Lower leg skin (tissue), 4 donors: Measurements from ENCODE around the gene FAM177B. TPM values are rescaled to one million over a fixed set of nuclear protein-coding genes. Genes with fewer than 3 reads are reported as not detected.

ENCODE experiments used
- DNase-seq, 2 donors: peaks; one replicate each; pipeline ENCODE4 v3.0.0-alpha.2; 2019; ENCODE audit warnings: low spot score in 2 of 2
- H3K4me3 ChIP-seq: fragments of 200-600 bp; sonication (generic); 2 replicates; pipeline ENCODE4 v1.5.1; 2017; ENCODE audit warnings: mild to moderate bottlenecking, low read depth; ENCODE audit not compliant: poor library complexity, severe bottlenecking
- POLR2A ChIP-seq, 2 donors: fragments of 450-650 bp; IDR thresholded peaks; one replicate each; pipeline ENCODE4 v1.6.1; 2016 to 2017; ENCODE audit warnings: antibody characterized with exemption in 2 of 2, mild to moderate bottlenecking in 1 of 2, moderate library complexity in 1 of 2
- WGBS, 2 donors: methylation state at CpG; one replicate each; pipeline ENCODE4 v1.1.5; 2018; 5-methylcytosine and 5-hydroxymethylcytosine counted together
- intact Hi-C: fragments of 100-400 bp; cut with DNase I; formaldehyde crosslinking; loops from one replicate; pipeline ENCODE4 v1.15.0; 2023; ENCODE audit warnings: low total_unique reads
- total RNA-seq, 4 donors: library from RNA; depleted of rRNA; stranded (reverse); fragments of >200 nt; gene quantifications; one replicate each; pipeline ENCODE4 v1.1.0, GENCODE V29; 2016
- TF ChIP-seq, protein P1 (sequence below), 3 donors: fragments of 450-650 bp; IDR thresholded peaks; one replicate each; pipeline ENCODE4 v1.5.1; 2016; ENCODE audit warnings: antibody characterized with exemption in 3 of 3, mild to moderate bottlenecking in 3 of 3, moderate library complexity in 2 of 3

Gene FAM177B
- total RNA-seq, 4 donors from 2014 or later, result not detected

DNA sequence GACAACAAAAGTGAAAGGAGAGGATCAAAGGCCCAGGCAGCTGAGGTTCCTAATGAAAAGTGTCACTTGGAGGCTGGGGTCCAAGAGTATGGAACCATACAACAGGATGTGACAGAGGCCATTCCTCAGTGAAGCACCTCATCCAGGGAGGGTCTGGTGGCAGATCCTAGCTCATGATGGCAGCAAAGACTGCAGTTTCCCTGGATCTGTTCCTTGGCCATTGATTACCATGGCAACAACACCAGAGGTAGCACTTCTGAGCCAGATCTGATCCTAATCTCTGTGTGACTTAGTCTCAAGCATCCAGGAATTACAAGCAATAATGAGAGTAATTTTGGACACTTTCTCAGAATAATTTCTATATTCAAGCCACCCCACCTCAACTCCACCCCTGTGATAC, 12.9 kb downstream of the FAM177B start:
- TF ChIP-seq, protein P1, sequence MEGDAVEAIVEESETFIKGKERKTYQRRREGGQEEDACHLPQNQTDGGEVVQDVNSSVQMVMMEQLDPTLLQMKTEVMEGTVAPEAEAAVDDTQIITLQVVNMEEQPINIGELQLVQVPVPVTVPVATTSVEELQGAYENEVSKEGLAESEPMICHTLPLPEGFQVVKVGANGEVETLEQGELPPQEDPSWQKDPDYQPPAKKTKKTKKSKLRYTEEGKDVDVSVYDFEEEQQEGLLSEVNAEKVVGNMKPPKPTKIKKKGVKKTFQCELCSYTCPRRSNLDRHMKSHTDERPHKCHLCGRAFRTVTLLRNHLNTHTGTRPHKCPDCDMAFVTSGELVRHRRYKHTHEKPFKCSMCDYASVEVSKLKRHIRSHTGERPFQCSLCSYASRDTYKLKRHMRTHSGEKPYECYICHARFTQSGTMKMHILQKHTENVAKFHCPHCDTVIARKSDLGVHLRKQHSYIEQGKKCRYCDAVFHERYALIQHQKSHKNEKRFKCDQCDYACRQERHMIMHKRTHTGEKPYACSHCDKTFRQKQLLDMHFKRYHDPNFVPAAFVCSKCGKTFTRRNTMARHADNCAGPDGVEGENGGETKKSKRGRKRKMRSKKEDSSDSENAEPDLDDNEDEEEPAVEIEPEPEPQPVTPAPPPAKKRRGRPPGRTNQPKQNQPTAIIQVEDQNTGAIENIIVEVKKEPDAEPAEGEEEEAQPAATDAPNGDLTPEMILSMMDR (IDR thresholded peaks at IDR 0.05), result no peak
- no peak overlapping the region for H3K4me3 ChIP-seq
- DNase-seq, result no peak
- intact Hi-C loops, result no loop called here

GRCh38 chr1:222750651-222751050, 13.6 kb downstream of the FAM177B start:
- 93 to 95% methylated on average over 1 of the region's 1 CpG for WGBS, 2 donors

DNA sequence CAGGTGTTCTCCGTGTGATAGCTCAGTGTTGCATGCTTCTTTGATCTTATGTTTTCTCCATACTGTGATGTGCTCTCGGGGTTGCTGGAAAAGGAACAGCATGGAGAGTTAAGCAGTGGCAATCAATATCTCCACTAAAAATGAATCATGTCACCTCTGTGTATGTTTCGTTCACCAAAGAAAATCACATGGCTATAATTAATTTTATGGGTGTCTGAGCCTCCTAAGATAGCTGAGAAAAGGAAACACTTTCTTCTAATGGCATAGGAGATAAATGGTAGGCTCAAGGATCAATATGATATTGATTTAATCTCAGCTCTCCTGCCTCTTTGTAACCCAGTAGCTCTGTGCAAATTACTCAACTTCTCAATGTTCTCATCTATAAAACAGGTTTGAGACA, 14.3 kb downstream of the FAM177B start:
- WGBS, 2 donors, result 80 to 86% methylated on average over 3 of the region's 3 CpGs
- DNase-seq, result no peak
- no peak for TF ChIP-seq POLR2A (IDR thresholded peaks at IDR 0.05)
- TF ChIP-seq, protein P1 (IDR thresholded peaks at IDR 0.05), result no peak
- no peak overlapping the region for H3K4me3 ChIP-seq
- intact Hi-C loops, result no loop called here

More at GRCh38 chr1:222750651-222751050, 13.6 kb downstream of the FAM177B start:
- no peak for TF ChIP-seq POLR2A (IDR thresholded peaks at IDR 0.05)
- TF ChIP-seq, protein P1 (IDR thresholded peaks at IDR 0.05), result no peak
- intact Hi-C loops, result no loop called here
- H3K4me3 ChIP-seq, result no peak overlapping the region
- DNase-seq, result no peak

- WGBS, 2 donors, result 33% methylated on average over 10 of the region's 10 CpGs
- no peak for TF ChIP-seq POLR2A (IDR thresholded peaks at IDR 0.05)
- no peak overlapping the region for H3K4me3 ChIP-seq
- DNase-seq, result peak; percentile 86 to 94
- intact Hi-C loops, result no loop called here
Observed at GRCh38 chr1:222754366-222755139, 17.6 kb downstream of the FAM177B start.

DNA sequence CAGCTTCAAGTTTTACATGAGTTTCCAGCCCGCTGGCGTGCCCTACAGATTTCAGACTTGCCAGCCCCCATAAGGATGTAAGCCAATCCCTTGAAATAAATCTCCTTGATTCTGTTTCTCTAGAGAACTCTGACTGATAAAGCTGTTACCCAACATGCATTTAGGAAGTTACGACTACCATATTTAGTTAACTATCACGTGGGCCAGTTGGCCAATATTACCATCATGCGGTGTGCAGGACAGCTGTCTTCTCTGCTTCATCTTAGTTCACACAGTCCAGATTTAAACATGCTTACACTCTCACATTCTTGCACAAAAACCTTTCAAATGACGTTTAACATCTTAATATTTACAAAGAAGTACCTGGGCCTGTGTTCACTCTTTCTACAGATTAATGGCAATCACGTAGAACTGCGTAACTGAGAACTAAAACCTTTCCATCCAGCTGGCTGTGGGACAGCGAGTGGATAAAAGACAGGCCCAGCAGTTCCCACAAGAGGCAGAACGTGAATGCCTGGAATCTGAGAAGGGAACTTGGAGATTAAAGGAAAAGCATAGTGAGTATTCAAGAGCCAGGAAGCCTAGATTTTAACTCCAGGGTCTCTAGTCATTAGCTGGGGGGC, 20.8 kb downstream of the FAM177B start:
- intact Hi-C loops, result no loop called here
- TF ChIP-seq POLR2A (IDR thresholded peaks at IDR 0.05), result no peak
- TF ChIP-seq, protein P1 (IDR thresholded peaks at IDR 0.05), result no peak
- no peak for DNase-seq
- no peak overlapping the region for H3K4me3 ChIP-seq
- 82 to 86% methylated on average over 10 of the region's 10 CpGs for WGBS, 2 donors

- H3K4me3 ChIP-seq, result no peak overlapping the region
- no peak for DNase-seq
- intact Hi-C loops, result no loop called here
- TF ChIP-seq, protein P1 (IDR thresholded peaks at IDR 0.05), result no peak
- TF ChIP-seq POLR2A (IDR thresholded peaks at IDR 0.05), result no peak
- 86 to 89% methylated on average over 5 of the region's 5 CpGs for WGBS, 2 donors
Observed at GRCh38 chr1:222759451-222760035, 22.5 kb downstream of the FAM177B start.
